Smooth muscle cell (in vitro differentiated cells): ENCODE results near the gene PDE2A. TPM values are rescaled to one million over a fixed set of nuclear protein-coding genes. Genes with fewer than 3 reads are reported as not detected.

Source experiments
- DNase-seq: peaks from one replicate; lab custom pipeline; 2025; ENCODE audit not compliant: unreplicated experiment; lab: John Stamatoyannopoulos, UW
- H2AFZ ChIP-seq: fragments of 200-600 bp; sonication (generic); 2 replicates; pipeline ENCODE4 v1.6.0; 2016; ENCODE audit warnings: antibody characterized with exemption, low read depth, mild to moderate bottlenecking
- H3F3A ChIP-seq: fragments of 200-600 bp; sonication (generic); 2 replicates; pipeline ENCODE4 v1.6.0; 2017; ENCODE audit warnings: antibody characterized with exemption, low read depth
- H3K27ac ChIP-seq: fragments of 200-600 bp; sonication (generic); 2 replicates; pipeline ENCODE4 v1.5.1; 2016; ENCODE audit warnings: low read depth, mild to moderate bottlenecking
- H3K27me3 ChIP-seq: fragments of 200-600 bp; sonication (generic); 2 replicates; pipeline ENCODE4 v1.6.1; 2016; ENCODE audit warnings: low read depth, mild to moderate bottlenecking
- H3K36me3 ChIP-seq: fragments of 200-600 bp; sonication (generic); 2 replicates; pipeline ENCODE4 v1.5.1; 2016; ENCODE audit warnings: low read depth
- H3K4me1 ChIP-seq: fragments of 200-600 bp; sonication (generic); 2 replicates; pipeline ENCODE4 v1.5.1; 2016; ENCODE audit warnings: low read depth
- H3K4me2 ChIP-seq: fragments of 200-600 bp; sonication (generic); 2 replicates; pipeline ENCODE4 v1.6.0; 2016; ENCODE audit warnings: mild to moderate bottlenecking
- H3K4me3 ChIP-seq: fragments of 200-600 bp; sonication (generic); 2 replicates; pipeline ENCODE4 v1.5.1; 2016; ENCODE audit warnings: mild to moderate bottlenecking
- H3K79me2 ChIP-seq: fragments of 200-600 bp; sonication (generic); 2 replicates; pipeline ENCODE4 v1.6.0; 2016; ENCODE audit warnings: low read depth, mild to moderate bottlenecking
- H3K9ac ChIP-seq: fragments of 200-600 bp; sonication (generic); 2 replicates; pipeline ENCODE4 v1.6.0; 2016; ENCODE audit warnings: low read depth
- H3K9me3 ChIP-seq: fragments of 200-600 bp; sonication (generic); replicated peaks from 2 replicates; pipeline ENCODE4 v1.5.1; 2016; ENCODE audit warnings: low read depth
- H4K20me1 ChIP-seq: fragments of 200-600 bp; sonication (generic); 2 replicates; pipeline ENCODE4 v1.6.0; 2016; ENCODE audit warnings: low read depth
- CTCF ChIP-seq: fragments of 200-600 bp; sonication (generic); IDR thresholded peaks from 2 replicates; pipeline ENCODE4 v1.5.1; 2017; ENCODE audit warnings: borderline replicate concordance, mild to moderate bottlenecking, antibody characterized with exemption; ENCODE audit not compliant: insufficient read depth, poor library complexity, severe bottlenecking
- WGBS: methylation state at CpG from one replicate; pipeline ENCODE4 v1.1.7; 2016; ENCODE audit warnings: low lambda C conversion rate; 5-methylcytosine and 5-hydroxymethylcytosine counted together
- polyA plus RNA-seq: library from polyadenylated mRNA; unstranded; fragments of >200 nt; fragmentation: Nextera tagmentation; extraction: Ambion mirVana; gene quantifications from 2 replicates; pipeline ENCODE4 v1.2.1, GENCODE V29; 2016
- total RNA-seq: library from RNA; depleted of rRNA; stranded (reverse); fragments of >200 nt; gene quantifications from 2 replicates; pipeline ENCODE4 v1.2.3, GENCODE V29; 2014

The PDE2A gene
- total and polyA plus RNA-seq, 2 experiments from 2014 or later = 1.0 TPM; not detected in 1

GRCh38 chr11:72648384-72649136 is 25.7 kb downstream of the PDE2A start:
- Histone ChIP-seq H3K36me3 (no peaks in the 10 kb centered on the region), H3K9ac (no peak overlapping the region), H3K27me3 (peaks cover 10% of the 10 kb centered on the region), H2AFZ (no peak overlapping the region), H3K79me2 (no peaks in the 10 kb centered on the region), H4K20me1 (no peaks in the 10 kb centered on the region), H3K9me3 (no peaks in the 10 kb centered on the region), H3F3A (no peaks in the 10 kb centered on the region), H3K4me2 (no peak overlapping the region), H3K4me1 (no peaks in the 10 kb centered on the region), H3K4me3 (no peak overlapping the region), H3K27ac (no peak overlapping the region)
- 84% methylated on average over 7 of the region's 7 CpGs for WGBS
- TF ChIP-seq CTCF = no peak
- no peak for DNase-seq

GRCh38 chr11:72647882-72648281 is 26.3 kb downstream of the PDE2A start:
- Histone ChIP-seq H3K36me3 (no peaks in the 10 kb centered on the region), H3K27me3 (peaks cover 5% of the 10 kb centered on the region), H3K9ac (no peak overlapping the region), H3K9me3 (no peaks in the 10 kb centered on the region), H4K20me1 (no peaks in the 10 kb centered on the region), H3K79me2 (no peaks in the 10 kb centered on the region), H3K4me1 (peaks cover under 1% of the 10 kb centered on the region), H3K27ac (no peak overlapping the region), H3K4me3 (no peak overlapping the region), H3K4me2 (no peak overlapping the region), H2AFZ (no peak overlapping the region), H3F3A (no peaks in the 10 kb centered on the region)
- TF ChIP-seq CTCF = no peak
- WGBS = 86% methylated on average over 4 of the region's 4 CpGs
- no peak for DNase-seq

GRCh38 chr11:72646472-72646871 is 27.8 kb downstream of the PDE2A start:
- no peak overlapping the region for H3K4me3 ChIP-seq
- DNase-seq = no peak
- peaks cover 5% of the 10 kb centered on the region for H3K4me1 ChIP-seq
- H3K9me3 ChIP-seq = no peaks in the 10 kb centered on the region
- H3K9ac ChIP-seq = no peak overlapping the region
- H3K27me3 ChIP-seq = peaks cover 11% of the 10 kb centered on the region
- H3K79me2 ChIP-seq = no peaks in the 10 kb centered on the region
- H3K27ac ChIP-seq = no peak overlapping the region
- WGBS = 76% methylated on average over 2 of the region's 2 CpGs
- H2AFZ ChIP-seq = no peak overlapping the region
- no peak for TF ChIP-seq CTCF
- H3F3A ChIP-seq = no peaks in the 10 kb centered on the region
- H4K20me1 ChIP-seq = no peaks in the 10 kb centered on the region
- H3K36me3 ChIP-seq = no peaks in the 10 kb centered on the region
- H3K4me2 ChIP-seq = no peak overlapping the region

- Histone ChIP-seq H3K9ac (no peak overlapping the region), H2AFZ (no peak overlapping the region), H4K20me1 (no peaks in the 10 kb centered on the region), H3K27ac (no peak overlapping the region), H3K4me1 (peaks cover 5% of the 10 kb centered on the region), H3F3A (no peaks in the 10 kb centered on the region), H3K79me2 (no peaks in the 10 kb centered on the region), H3K4me3 (no peak overlapping the region), H3K4me2 (no peak overlapping the region), H3K9me3 (no peaks in the 10 kb centered on the region), H3K36me3 (no peaks in the 10 kb centered on the region), H3K27me3 (peaks cover 11% of the 10 kb centered on the region)
- no peak for TF ChIP-seq CTCF
- 79% methylated on average over 3 of the region's 3 CpGs for WGBS
- no peak for DNase-seq
Observed at GRCh38 chr11:72646024-72646423, 28.2 kb downstream of the PDE2A start.
